Body of pancreas (tissue), 4 donors: ENCODE measurements around the gene GTF2F2.

Experiments used
- POLR2A ChIP-seq, 3 donors: fragments of 450-650 bp; IDR thresholded peaks; one replicate each; pipeline ENCODE4 v1.6.1; 2016; ENCODE audit warnings: antibody characterized with exemption in 3 of 3, mild to moderate bottlenecking in 2 of 3
- TF ChIP-seq, protein P1 (sequence below), 7 experiments: fragments of 450-650 bp in 4 of 7; fragments of 200-600 bp in 3 of 7; sonication (generic) in 3 of 7; IDR thresholded peaks; one replicate each; pipeline ENCODE4 v1.5.1; 2016 to 2019; ENCODE audit warnings: antibody characterized with exemption in 7 of 7

DNA sequence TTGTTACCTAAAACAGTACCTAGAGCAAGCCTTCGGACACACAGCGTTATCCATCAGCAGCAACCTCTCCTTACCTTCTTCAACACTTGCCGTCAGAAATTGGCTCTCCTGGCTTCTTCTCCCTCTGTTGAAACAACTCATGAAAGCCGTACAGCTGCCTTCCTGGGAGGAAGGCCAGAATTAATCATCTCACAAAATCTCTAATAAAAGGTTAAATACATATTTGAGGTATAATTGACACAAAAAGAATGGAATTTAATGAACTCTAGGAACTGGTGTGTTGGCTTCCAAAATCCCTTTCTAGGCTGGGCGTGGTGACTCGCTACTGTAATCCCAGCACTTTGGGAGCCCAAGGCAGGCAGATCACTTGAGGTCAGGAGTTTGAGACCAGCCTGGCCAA is 37.3 kb upstream of the GTF2F2 start:
- TF ChIP-seq, protein P1, sequence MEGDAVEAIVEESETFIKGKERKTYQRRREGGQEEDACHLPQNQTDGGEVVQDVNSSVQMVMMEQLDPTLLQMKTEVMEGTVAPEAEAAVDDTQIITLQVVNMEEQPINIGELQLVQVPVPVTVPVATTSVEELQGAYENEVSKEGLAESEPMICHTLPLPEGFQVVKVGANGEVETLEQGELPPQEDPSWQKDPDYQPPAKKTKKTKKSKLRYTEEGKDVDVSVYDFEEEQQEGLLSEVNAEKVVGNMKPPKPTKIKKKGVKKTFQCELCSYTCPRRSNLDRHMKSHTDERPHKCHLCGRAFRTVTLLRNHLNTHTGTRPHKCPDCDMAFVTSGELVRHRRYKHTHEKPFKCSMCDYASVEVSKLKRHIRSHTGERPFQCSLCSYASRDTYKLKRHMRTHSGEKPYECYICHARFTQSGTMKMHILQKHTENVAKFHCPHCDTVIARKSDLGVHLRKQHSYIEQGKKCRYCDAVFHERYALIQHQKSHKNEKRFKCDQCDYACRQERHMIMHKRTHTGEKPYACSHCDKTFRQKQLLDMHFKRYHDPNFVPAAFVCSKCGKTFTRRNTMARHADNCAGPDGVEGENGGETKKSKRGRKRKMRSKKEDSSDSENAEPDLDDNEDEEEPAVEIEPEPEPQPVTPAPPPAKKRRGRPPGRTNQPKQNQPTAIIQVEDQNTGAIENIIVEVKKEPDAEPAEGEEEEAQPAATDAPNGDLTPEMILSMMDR (IDR thresholded peaks at IDR 0.05) = no peak
- TF ChIP-seq POLR2A (IDR thresholded peaks at IDR 0.05) = no peak
